Upper lobe of right lung (tissue), 1 donor: ENCODE measurements around the gene CDK15. TPM values are rescaled to one million over a fixed set of nuclear protein-coding genes. Genes with fewer than 3 reads are reported as not detected.

ENCODE experiments used
- ATAC-seq: fragments of 200-7000 bp; cut with Tn5 transposase; one replicate; pipeline ENCODE4 v1.9.1; 2020; ENCODE audit warnings: mild to moderate bottlenecking, moderate library complexity
- DNase-seq: peaks from one replicate; pipeline ENCODE4 v3.0.0-alpha.2; 2020
- H3K27ac ChIP-seq: fragments of 200-600 bp; one replicate; pipeline ENCODE4 v1.8.0; 2022
- H3K27me3 ChIP-seq: fragments of 200-600 bp; one replicate; pipeline ENCODE4 v1.8.0; 2022; ENCODE audit warnings: mild to moderate bottlenecking
- H3K36me3 ChIP-seq: fragments of 200-600 bp; one replicate; pipeline ENCODE4 v1.8.0; 2022
- H3K4me1 ChIP-seq: fragments of 200-600 bp; one replicate; pipeline ENCODE4 v1.8.0; 2022
- H3K4me3 ChIP-seq: fragments of 200-600 bp; one replicate; pipeline ENCODE4 v1.8.0; 2022; ENCODE audit warnings: mild to moderate bottlenecking
- H3K9me3 ChIP-seq: fragments of 200-600 bp; one replicate; pipeline ENCODE4 v1.8.0; 2022
- intact Hi-C: fragments of 100-400 bp; cut with DNase I; formaldehyde crosslinking; loops from one replicate; pipeline ENCODE4 v1.11.0; 2022
- total RNA-seq: library from RNA; stranded (reverse); fragmentation: NEBNext Ultra II Directional; extraction: Animal tissue kit (Norgen Biotek cat#: 25700); gene quantifications from one replicate; pipeline ENCODE4 v1.2.1, GENCODE V29; 2021
- TF ChIP-seq, protein P1 (sequence below): fragments of 200-600 bp; IDR thresholded peaks from one replicate; pipeline ENCODE4 v1.8.0; 2022; ENCODE audit warnings: antibody characterized with exemption
- donor health status: DM: no; HTN: yes; CAD: no; lungs with severe emphysema.

Gene CDK15
- total RNA-seq, 1 donor from 2014 or later: 6.0 TPM

DNA sequence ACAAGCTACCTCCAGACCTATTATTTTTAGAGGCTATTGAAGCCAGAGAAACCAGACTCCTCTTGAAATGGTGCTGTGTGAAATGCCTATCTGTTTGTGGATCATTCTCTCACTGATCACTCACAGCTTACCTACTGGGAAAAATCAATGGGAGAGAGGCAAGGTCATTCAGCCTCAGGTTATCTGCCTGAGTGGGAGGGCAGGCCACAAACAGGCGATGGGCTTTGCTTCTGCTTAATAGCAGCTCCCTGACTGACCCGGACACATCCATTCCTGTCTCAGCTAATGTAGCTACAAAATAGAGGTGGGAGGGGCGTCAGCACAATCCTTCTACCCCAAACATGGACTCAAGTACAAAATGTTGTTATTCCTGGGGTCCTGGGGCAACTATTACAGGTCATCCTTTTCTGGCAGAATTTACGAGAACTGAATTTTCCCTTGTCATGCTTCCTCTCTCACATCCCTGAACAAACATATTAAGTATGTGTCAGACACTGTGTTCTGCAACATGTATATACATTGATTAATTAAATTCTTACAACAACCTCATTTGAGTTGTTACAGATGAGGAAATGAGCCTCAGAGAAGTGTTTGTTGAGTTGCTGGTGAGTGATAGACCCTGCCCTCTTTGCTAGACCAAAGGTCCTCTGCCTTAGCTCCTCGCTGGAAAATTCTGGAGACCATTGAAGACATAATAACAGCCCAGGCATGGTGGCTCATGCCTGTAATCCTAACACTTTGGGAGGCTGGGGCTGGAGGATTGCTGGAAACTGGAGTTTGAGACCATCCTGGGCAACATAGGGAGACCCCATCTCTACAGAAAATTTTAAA lies 60.5 kb downstream of the CDK15 start:
- Histone ChIP-seq H3K4me1 (no peaks in the 10 kb centered on the region), H3K9me3 (no peaks in the 10 kb centered on the region), H3K4me3 (no peak overlapping the region), H3K27me3 (no peaks in the 10 kb centered on the region), H3K36me3 (no peaks in the 10 kb centered on the region), H3K27ac (no peak overlapping the region)
- no peak for DNase-seq
- intact Hi-C loops: no loop called here
- no peak for ATAC-seq
- TF ChIP-seq, protein P1, sequence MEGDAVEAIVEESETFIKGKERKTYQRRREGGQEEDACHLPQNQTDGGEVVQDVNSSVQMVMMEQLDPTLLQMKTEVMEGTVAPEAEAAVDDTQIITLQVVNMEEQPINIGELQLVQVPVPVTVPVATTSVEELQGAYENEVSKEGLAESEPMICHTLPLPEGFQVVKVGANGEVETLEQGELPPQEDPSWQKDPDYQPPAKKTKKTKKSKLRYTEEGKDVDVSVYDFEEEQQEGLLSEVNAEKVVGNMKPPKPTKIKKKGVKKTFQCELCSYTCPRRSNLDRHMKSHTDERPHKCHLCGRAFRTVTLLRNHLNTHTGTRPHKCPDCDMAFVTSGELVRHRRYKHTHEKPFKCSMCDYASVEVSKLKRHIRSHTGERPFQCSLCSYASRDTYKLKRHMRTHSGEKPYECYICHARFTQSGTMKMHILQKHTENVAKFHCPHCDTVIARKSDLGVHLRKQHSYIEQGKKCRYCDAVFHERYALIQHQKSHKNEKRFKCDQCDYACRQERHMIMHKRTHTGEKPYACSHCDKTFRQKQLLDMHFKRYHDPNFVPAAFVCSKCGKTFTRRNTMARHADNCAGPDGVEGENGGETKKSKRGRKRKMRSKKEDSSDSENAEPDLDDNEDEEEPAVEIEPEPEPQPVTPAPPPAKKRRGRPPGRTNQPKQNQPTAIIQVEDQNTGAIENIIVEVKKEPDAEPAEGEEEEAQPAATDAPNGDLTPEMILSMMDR: no peak

DNA sequence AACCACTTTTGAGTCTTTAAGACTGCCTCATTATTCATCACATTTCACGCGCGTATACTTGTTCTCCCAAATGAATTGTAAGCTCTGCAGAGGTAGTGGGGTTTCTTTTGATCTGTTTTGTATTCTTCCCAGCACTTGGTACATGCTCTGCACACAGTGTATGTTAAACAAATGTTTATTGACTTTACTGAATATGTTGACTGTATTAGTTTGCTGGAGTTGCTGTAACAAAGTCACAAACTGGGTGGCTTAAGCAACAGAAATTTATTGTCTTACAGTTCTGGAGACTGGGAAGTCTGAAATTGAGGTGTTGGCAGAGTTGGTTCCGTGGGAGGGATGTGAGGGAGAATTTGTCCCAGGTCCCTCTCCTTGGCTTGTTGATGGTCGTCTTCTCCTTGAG lies 65.1 kb downstream of the CDK15 start:
- ATAC-seq (no peak), DNase-seq (no peak)
- no peaks in the 10 kb centered on the region for H3K27me3 ChIP-seq
- TF ChIP-seq, protein P1: no peak
- no peak overlapping the region for H3K27ac ChIP-seq
- H3K9me3 ChIP-seq: no peaks in the 10 kb centered on the region
- H3K36me3 ChIP-seq: no peaks in the 10 kb centered on the region
- H3K4me1 ChIP-seq: no peaks in the 10 kb centered on the region
- no peak overlapping the region for H3K4me3 ChIP-seq
- intact Hi-C loops: no loop called here

DNA sequence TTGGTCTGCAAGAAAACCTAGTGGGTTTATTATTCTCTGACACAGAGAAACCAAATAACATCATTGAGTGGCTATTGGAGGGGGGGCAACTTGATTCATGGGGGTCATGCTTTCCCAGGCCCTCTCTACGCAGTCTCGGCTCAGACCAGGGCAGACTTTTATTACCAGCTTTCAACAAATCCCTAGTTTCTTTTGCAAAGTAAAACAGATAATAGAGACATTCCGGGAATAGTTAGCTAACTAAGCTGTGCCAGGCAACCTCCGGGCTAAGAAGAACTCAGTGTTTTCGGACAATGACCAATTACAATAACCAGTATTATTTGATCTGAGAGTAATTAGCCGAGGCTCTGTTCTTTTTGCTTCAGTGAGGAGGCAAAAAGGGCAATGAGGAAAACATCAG lies 66.3 kb downstream of the CDK15 start:
- no peaks in the 10 kb centered on the region for H3K36me3 ChIP-seq
- H3K4me1 ChIP-seq: no peaks in the 10 kb centered on the region
- intact Hi-C loops: no loop called here
- H3K27ac ChIP-seq: no peak overlapping the region
- H3K4me3 ChIP-seq: no peak overlapping the region
- no peaks in the 10 kb centered on the region for H3K9me3 ChIP-seq
- TF ChIP-seq, protein P1: no peak
- no peaks in the 10 kb centered on the region for H3K27me3 ChIP-seq
- DNase-seq: no peak
- no peak for ATAC-seq

DNA sequence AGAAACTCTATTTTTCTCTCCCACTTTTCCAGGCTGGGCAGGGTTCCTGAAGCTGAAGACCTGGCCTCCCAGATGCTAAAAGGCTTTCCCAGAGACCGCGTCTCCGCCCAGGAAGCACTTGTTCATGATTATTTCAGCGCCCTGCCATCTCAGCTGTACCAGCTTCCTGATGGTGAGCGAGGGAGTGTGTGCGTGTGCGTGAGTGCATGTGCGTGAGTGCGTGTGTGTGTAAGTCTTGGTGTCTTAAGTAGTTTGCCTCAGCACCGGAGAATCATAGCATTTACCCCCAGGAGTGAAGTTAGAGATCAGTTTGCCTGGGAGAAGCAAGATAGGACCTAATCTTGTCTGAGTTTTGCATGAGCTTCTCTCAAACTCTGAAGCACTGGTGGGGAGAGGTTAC lies 73.7 kb downstream of the CDK15 start:
- ATAC-seq: no peak
- peaks cover 12% of the 10 kb centered on the region for H3K4me1 ChIP-seq
- H3K27ac ChIP-seq: no peak overlapping the region
- no peaks in the 10 kb centered on the region for H3K27me3 ChIP-seq
- TF ChIP-seq, protein P1: no peak
- H3K36me3 ChIP-seq: no peaks in the 10 kb centered on the region
- H3K4me3 ChIP-seq: no peak overlapping the region
- intact Hi-C loops: no loop called here
- H3K9me3 ChIP-seq: no peaks in the 10 kb centered on the region
- DNase-seq: no peak

DNA sequence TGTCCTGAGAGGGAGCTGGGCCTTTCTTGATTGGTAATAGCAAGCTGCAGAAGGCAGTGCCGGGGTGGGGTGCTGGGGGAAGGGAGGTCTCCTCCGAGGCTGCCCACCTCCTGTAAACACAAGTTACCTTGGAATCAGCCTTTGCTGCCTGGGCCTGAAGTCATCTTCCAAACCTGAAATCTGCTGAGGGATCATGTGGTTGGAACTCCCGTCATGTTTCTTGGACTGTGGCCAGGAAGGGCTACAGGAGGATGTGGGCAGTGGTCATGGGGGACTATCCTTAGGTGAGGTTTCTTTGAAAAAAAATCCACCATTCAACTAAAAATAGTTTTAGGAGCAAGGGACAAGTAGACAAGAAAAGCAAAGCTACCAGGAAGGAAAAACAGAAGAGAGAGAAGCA lies 74.2 kb downstream of the CDK15 start:
- Histone ChIP-seq H3K9me3 (no peaks in the 10 kb centered on the region), H3K36me3 (no peaks in the 10 kb centered on the region), H3K27ac (no peak overlapping the region), H3K27me3 (no peaks in the 10 kb centered on the region), H3K4me3 (no peak overlapping the region), H3K4me1 (peaks cover 12% of the 10 kb centered on the region)
- DNase-seq (no peak), ATAC-seq (no peak)
- intact Hi-C loops: no loop called here
- TF ChIP-seq, protein P1: no peak
